Spleen (tissue), 11 donors: ENCODE measurements around the gene AGO3. TPM values are rescaled to one million over a fixed set of nuclear protein-coding genes. Genes with fewer than 3 reads are reported as not detected.

Experiments
- DNase-seq: peaks from one replicate; pipeline ENCODE4 v3.0.0-alpha.2; 2020
- H3K27ac ChIP-seq, 8 donors: fragments of 200-600 bp; sonication (generic) in 7 of 8; 1 replicate in 4 of 8; 2 replicates in 4 of 8; pipeline versions ENCODE4 v1.5.0 to v1.8.0; 2016 to 2021; ENCODE audit warnings: inconsistent platforms in 4 of 8, mild to moderate bottlenecking in 4 of 8, moderate library complexity in 1 of 8
- H3K27me3 ChIP-seq, 7 donors: fragments of 200-600 bp; sonication (generic) in 6 of 7; replicated peaks in 1 of 7; 1 replicate in 4 of 7; 2 replicates in 3 of 7; pipeline versions ENCODE4 v1.5.0 to v1.8.0; 2016 to 2021; ENCODE audit warnings: inconsistent platforms in 3 of 7, mild to moderate bottlenecking in 1 of 7
- H3K36me3 ChIP-seq, 6 donors: fragments of 200-600 bp; sonication (generic) in 5 of 6; 1 replicate in 4 of 6; 2 replicates in 2 of 6; pipeline versions ENCODE4 v1.5.0 to v1.8.0; 2016 to 2021; ENCODE audit warnings: inconsistent platforms in 2 of 6
- H3K4me1 ChIP-seq, 6 donors: fragments of 200-600 bp; sonication (generic) in 5 of 6; 1 replicate in 3 of 6; 2 replicates in 3 of 6; pipeline versions ENCODE4 v1.5.0 to v1.8.0; 2016 to 2021; ENCODE audit warnings: inconsistent platforms in 3 of 6
- H3K4me3 ChIP-seq, 8 donors: fragments of 200-600 bp; sonication (generic) in 7 of 8; 1 replicate in 4 of 8; 2 replicates in 4 of 8; pipeline versions ENCODE4 v1.5.0 to v1.8.0; 2016 to 2021; ENCODE audit warnings: inconsistent platforms in 4 of 8, mild to moderate bottlenecking in 4 of 8, moderate library complexity in 2 of 8
- H3K9me3 ChIP-seq, 8 donors: fragments of 200-600 bp; sonication (generic) in 7 of 8; 1 replicate in 4 of 8; 2 replicates in 4 of 8; pipeline versions ENCODE4 v1.5.0 to v1.8.0; 2016 to 2021; ENCODE audit warnings: inconsistent platforms in 4 of 8
- CTCF ChIP-seq, 11 experiments: fragments of 200-600 bp in 7 of 11; fragments of 450-650 bp in 4 of 11; sonication (generic) in 4 of 11; IDR thresholded peaks in 8 of 11; conservative IDR thresholded peaks in 3 of 11; 1 replicate in 7 of 11; 2 replicates in 4 of 11; pipeline versions ENCODE4 v1.4.0 to v1.8.0; 2016 to 2021; ENCODE audit warnings: antibody characterized with exemption in 11 of 11, inconsistent platforms in 4 of 11, mild to moderate bottlenecking in 1 of 11
- POLR2A ChIP-seq, 3 donors: fragments of 450-650 bp; IDR thresholded peaks; one replicate each; pipeline ENCODE4 v1.5.1; 2017; ENCODE audit warnings: antibody characterized with exemption in 3 of 3, mild to moderate bottlenecking in 1 of 3
- POLR2AphosphoS5 ChIP-seq, 3 donors: sonication (generic); formaldehyde crosslinking; IDR thresholded peaks; one replicate each; pipeline ENCODE4 v1.5.1; 2017; ENCODE audit warnings: antibody characterized with exemption in 3 of 3
- WGBS, 5 donors: extraction: QIAGEN DNeasy Blood & Tissue Kit in 3 of 5; methylation state at CpG; one replicate each; pipeline versions ENCODE4 v1.1.5 to v1.1.7; 2013 to 2018; 5-methylcytosine and 5-hydroxymethylcytosine counted together
- intact Hi-C: fragments of 100-400 bp; cut with DNase I; formaldehyde crosslinking; loops from one replicate; pipeline ENCODE4 v1.15.0; 2023; ENCODE audit warnings: low total_unique reads
- polyA plus RNA-seq, 3 donors: library from polyadenylated mRNA; stranded (reverse); fragments of 200-250 nt; gene quantifications; one replicate each; pipeline ENCODE4 v1.2.1, GENCODE V29; 2013
- total RNA-seq, 7 donors: library from RNA; depleted of rRNA in 3 of 7; stranded (reverse); fragments of >200 nt in 3 of 7; fragmentation: NEBNext Ultra II Directional in 4 of 7; extraction: Animal tissue kit (Norgen Biotek cat#: 25700) in 4 of 7; gene quantifications; one replicate each; pipeline versions ENCODE4 v1.1.0 to v1.2.1, GENCODE V29; 2016 to 2021
- donor health status: healthy with polysubstance abuse.
- donor health status: DM: no; HTN: no; CAD: no; lungs with moderate emphysema.
- donor health status: DM: no; HTN: no; CAD: no.
- donor health status: Bipolar disorder and iron deficiency.
- donor health status: healthy.
- donor health status: DM: no; HTN: no; CAD: no.
- donor health status: DM: yes; HTN: yes; CAD: no.

Gene AGO3
- total and polyA plus RNA-seq, 10 donors, result 1.5 to 41.1 (median 25.0) TPM

GRCh38 chr1:35915693-35916092 is 15.2 kb upstream of the AGO3 start:
- no peaks in the 10 kb centered on the region for H3K27me3 ChIP-seq
- H3K4me3 ChIP-seq, result no peak overlapping the region
- intact Hi-C loops, result no loop called here
- peaks cover 2 to 100% (median 88%) of the 10 kb centered on the region in 6 donors for H3K36me3 ChIP-seq
- no peak for TF ChIP-seq POLR2AphosphoS5 (IDR thresholded peaks at IDR 0.05)
- TF ChIP-seq CTCF (IDR thresholded peaks at IDR 0.05 in 8 of 11, conservative IDR thresholded peaks at IDR 0.05 in 3 of 11), result no peak
- no peak for TF ChIP-seq POLR2A (IDR thresholded peaks at IDR 0.05)
- H3K4me1 ChIP-seq, result no peaks in the 10 kb centered on the region
- 73 to 95% (median 87%) methylated on average over 2 of the region's 2 CpGs for WGBS, 5 donors
- H3K27ac ChIP-seq, result no peak overlapping the region
- no peak for DNase-seq
- H3K9me3 ChIP-seq, result no peaks in the 10 kb centered on the region

GRCh38 chr1:35923791-35924221 is 7.1 kb upstream of the AGO3 start:
- Histone ChIP-seq H3K36me3 (peaks cover 0 to 45% (median 17%) of the 10 kb centered on the region in 6 donors), H3K4me3 (no peak overlapping the region), H3K27me3 (no peaks in the 10 kb centered on the region), H3K4me1 (no peaks in the 10 kb centered on the region), H3K27ac (no peak overlapping the region), H3K9me3 (no peaks in the 10 kb centered on the region)
- intact Hi-C loops, result no loop called here
- TF ChIP-seq POLR2AphosphoS5 (IDR thresholded peaks at IDR 0.05), result no peak
- no peak for TF ChIP-seq CTCF (IDR thresholded peaks at IDR 0.05 in 8 of 11, conservative IDR thresholded peaks at IDR 0.05 in 3 of 11)
- TF ChIP-seq POLR2A (IDR thresholded peaks at IDR 0.05), result no peak
- no peak for DNase-seq

DNA sequence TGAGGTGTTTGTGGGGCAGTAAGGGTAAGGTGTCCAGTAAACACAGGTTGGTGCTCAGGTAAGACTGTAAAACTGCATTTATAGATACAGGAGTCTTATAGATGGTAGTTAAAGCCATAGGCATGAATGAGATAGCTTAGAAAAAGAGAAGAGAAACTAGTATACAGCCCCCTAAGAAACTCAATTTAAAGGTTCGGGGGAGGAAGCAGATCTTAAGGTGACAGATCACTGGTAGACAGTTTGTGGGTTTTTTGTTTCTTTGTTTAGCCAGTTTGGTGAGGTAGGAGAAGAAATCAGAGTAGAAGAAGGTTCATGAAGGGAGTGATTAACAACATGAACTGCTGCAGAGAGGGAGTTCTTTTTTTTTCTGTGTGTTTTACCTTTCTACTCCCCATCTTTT is 6.1 kb upstream of the AGO3 start:
- DNase-seq, result no peak
- Histone ChIP-seq H3K9me3 (no peaks in the 10 kb centered on the region), H3K27ac (no peak overlapping the region), H3K4me3 (no peak overlapping the region), H3K27me3 (no peaks in the 10 kb centered on the region), H3K36me3 (peaks cover 0 to 35% (median 7%) of the 10 kb centered on the region in 6 donors), H3K4me1 (peaks cover 0 to 6% (median 4%) of the 10 kb centered on the region in 6 donors)
- intact Hi-C loops, result no loop called here
- TF ChIP-seq POLR2AphosphoS5 (IDR thresholded peaks at IDR 0.05), result no peak
- TF ChIP-seq CTCF (IDR thresholded peaks at IDR 0.05 in 8 of 11, conservative IDR thresholded peaks at IDR 0.05 in 3 of 11), result no peak
- no peak for TF ChIP-seq POLR2A (IDR thresholded peaks at IDR 0.05)
- WGBS, 5 donors, result 20 to 67% (median 57%) methylated on average over 1 of the region's 1 CpG

DNA sequence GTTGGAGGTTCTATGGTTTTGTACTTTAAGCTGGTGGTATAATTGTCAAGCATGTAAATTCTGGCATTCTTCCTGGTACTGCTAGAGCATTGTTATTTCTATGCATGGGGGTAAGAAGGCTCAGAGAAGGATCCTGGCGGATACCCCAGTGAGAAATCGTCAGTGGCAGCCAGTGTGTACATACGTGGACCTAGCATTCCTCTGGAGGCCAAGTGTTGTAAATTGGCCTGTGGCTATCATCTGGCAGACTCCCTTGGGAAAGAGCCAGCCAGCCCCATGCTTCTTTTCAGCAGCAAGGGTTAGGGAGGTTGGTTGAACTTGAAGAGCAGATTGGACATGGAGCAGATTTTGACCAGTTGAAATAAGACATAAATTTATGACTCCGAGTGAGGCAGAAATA is 5.2 kb upstream of the AGO3 start:
- Histone ChIP-seq H3K27ac (no peak overlapping the region), H3K4me3 (no peak overlapping the region), H3K9me3 (no peaks in the 10 kb centered on the region), H3K36me3 (peaks cover 0 to 26% (median 1%) of the 10 kb centered on the region in 6 donors), H3K4me1 (peaks cover 0 to 12% (median 9%) of the 10 kb centered on the region in 6 donors), H3K27me3 (no peaks in the 10 kb centered on the region)
- intact Hi-C loops, result no loop called here
- WGBS, 5 donors, result 75 to 95% (median 90%) methylated on average over 4 of the region's 4 CpGs
- TF ChIP-seq POLR2AphosphoS5 (IDR thresholded peaks at IDR 0.05) (no peak), CTCF (IDR thresholded peaks at IDR 0.05 in 8 of 11, conservative IDR thresholded peaks at IDR 0.05 in 3 of 11) (no peak), POLR2A (IDR thresholded peaks at IDR 0.05) (no peak)
- DNase-seq, result no peak
